DND-41 (cell line): ENCODE measurements around the gene PLCB4.

Experiments
- ATAC-seq: fragments of 200-7000 bp; cut with Tn5 transposase; 3 replicates; pipeline ENCODE4 v1.9.1; 2021; ENCODE audit warnings: low read depth; ENCODE audit not compliant: insufficient read depth
- DNase-seq: peaks from one replicate; pipeline ENCODE4 v3.0.0-alpha.2; 2020
- H2AFZ ChIP-seq: 2 replicates; pipeline ENCODE4 v1.6.0; 2012; ENCODE audit warnings: low read depth, low read length
- H3K27ac ChIP-seq: 2 replicates; pipeline ENCODE4 v1.5.1; 2012; ENCODE audit warnings: low read length, inconsistent platforms
- H3K27me3 ChIP-seq: fragments of 200-600 bp; sonication (generic); 2 replicates; pipeline ENCODE4 v1.6.0; 2012; ENCODE audit warnings: low read length, mild to moderate bottlenecking, inconsistent platforms; ENCODE audit not compliant: insufficient read depth, poor library complexity
- H3K36me3 ChIP-seq: 2 replicates; pipeline ENCODE4 v1.5.1; 2012; ENCODE audit warnings: low read length, inconsistent platforms; ENCODE audit not compliant: insufficient read depth
- H3K4me1 ChIP-seq: 2 replicates; pipeline ENCODE4 v1.5.1; 2012; ENCODE audit warnings: mild to moderate bottlenecking, low read length; ENCODE audit not compliant: insufficient read depth
- H3K4me2 ChIP-seq: 2 replicates; pipeline ENCODE4 v1.6.0; 2012; ENCODE audit warnings: mild to moderate bottlenecking, moderate library complexity, low read length, inconsistent platforms; ENCODE audit not compliant: insufficient read depth
- H3K4me3 ChIP-seq, 2 experiments: fragments of 200-600 bp in 1 of 2; shearing (Covaris generic) in 1 of 2; 2 replicates each; pipeline ENCODE4 v1.5.1; 2012 to 2016; ENCODE audit warnings: inconsistent platforms in 2 of 2, low read length in 2 of 2, mild to moderate bottlenecking in 2 of 2, low read depth in 1 of 2, moderate library complexity in 1 of 2
- H3K79me2 ChIP-seq: 2 replicates; pipeline ENCODE4 v1.6.0; 2012; ENCODE audit warnings: low read length, inconsistent platforms; ENCODE audit not compliant: insufficient read depth
- H3K9ac ChIP-seq: 2 replicates; pipeline ENCODE4 v1.6.0; 2012; ENCODE audit warnings: low read depth, mild to moderate bottlenecking, inconsistent platforms, low read length, moderate library complexity
- H3K9me3 ChIP-seq: 2 replicates; pipeline ENCODE4 v1.5.1; 2012; ENCODE audit warnings: low read length, moderate library complexity, mild to moderate bottlenecking, inconsistent platforms; ENCODE audit not compliant: insufficient read depth, severe bottlenecking
- H4K20me1 ChIP-seq: 2 replicates; pipeline ENCODE4 v1.6.0; 2012; ENCODE audit warnings: low read length; ENCODE audit not compliant: insufficient read depth
- CTCF ChIP-seq: IDR thresholded peaks from 2 replicates; pipeline ENCODE4 v1.5.1; 2012; ENCODE audit warnings: borderline replicate concordance, low read length, moderate library complexity, mild to moderate bottlenecking; ENCODE audit not compliant: poor library complexity, severe bottlenecking; ENCODE audit errors: extremely low read depth
- EZH2 ChIP-seq: IDR thresholded peaks from 3 replicates; pipeline ENCODE4 v1.6.1; 2012; ENCODE audit warnings: borderline replicate concordance, low read depth, mild to moderate bottlenecking, moderate library complexity, low read length, inconsistent platforms; ENCODE audit not compliant: severe bottlenecking

Gene PLCB4

GRCh38 chr20:9499126-9499899, 430.4 kb downstream of the PLCB4 start:
- H4K20me1 ChIP-seq: no peaks in the 10 kb centered on the region
- H3K27ac ChIP-seq: no peak overlapping the region
- no peaks in the 10 kb centered on the region for H3K9me3 ChIP-seq
- DNase-seq: no peak
- H3K27me3 ChIP-seq: no peaks in the 10 kb centered on the region
- no peak for ATAC-seq
- no peak for TF ChIP-seq CTCF
- no peaks in the 10 kb centered on the region for H3K4me1 ChIP-seq
- H3K36me3 ChIP-seq: no peaks in the 10 kb centered on the region
- no peak overlapping the region for H2AFZ ChIP-seq
- H3K4me2 ChIP-seq: no peak overlapping the region
- H3K79me2 ChIP-seq: no peaks in the 10 kb centered on the region
- H3K9ac ChIP-seq: no peak overlapping the region
- H3K4me3 ChIP-seq: no peak overlapping the region

- H3K36me3 ChIP-seq: no peaks in the 10 kb centered on the region
- ATAC-seq (no peak), DNase-seq (no peak)
- H2AFZ ChIP-seq: no peak overlapping the region
- TF ChIP-seq CTCF (no peak), EZH2 (no peak)
- H3K9ac ChIP-seq: no peak overlapping the region
- H3K4me3 ChIP-seq: no peak overlapping the region
- no peaks in the 10 kb centered on the region for H3K9me3 ChIP-seq
- H3K4me1 ChIP-seq: no peaks in the 10 kb centered on the region
- H4K20me1 ChIP-seq: no peaks in the 10 kb centered on the region
- H3K4me2 ChIP-seq: no peak overlapping the region
- H3K79me2 ChIP-seq: no peaks in the 10 kb centered on the region
- H3K27ac ChIP-seq: no peak overlapping the region
- H3K27me3 ChIP-seq: no peaks in the 10 kb centered on the region
Observed at GRCh38 chr20:9500121-9500520, 431.2 kb downstream of the PLCB4 start.

- no peak for ATAC-seq
- H3K79me2 ChIP-seq: no peaks in the 10 kb centered on the region
- TF ChIP-seq EZH2 (no peak), CTCF (no peak)
- H3K27me3 ChIP-seq: no peaks in the 10 kb centered on the region
- no peaks in the 10 kb centered on the region for H3K36me3 ChIP-seq
- H3K4me2 ChIP-seq: no peak overlapping the region
- H3K4me1 ChIP-seq: no peaks in the 10 kb centered on the region
- H4K20me1 ChIP-seq: no peaks in the 10 kb centered on the region
- H3K4me3 ChIP-seq: no peak overlapping the region
- no peak overlapping the region for H2AFZ ChIP-seq
- H3K9ac ChIP-seq: no peak overlapping the region
- no peak overlapping the region for H3K27ac ChIP-seq
- H3K9me3 ChIP-seq: no peaks in the 10 kb centered on the region
- no peak for DNase-seq
Observed at GRCh38 chr20:9501473-9501872, 432.6 kb downstream of the PLCB4 start.
